ENCODE measurements around the gene HARBI1. TPM values are rescaled to one million over a fixed set of nuclear protein-coding genes. Genes with fewer than 3 reads are reported as not detected.

The HARBI1 gene
- total and polyA plus RNA-seq, 2 donors (not counting 1 experiment from before 2014, with no cell fraction given): 4.9 to 7.6 TPM

GRCh38 chr11:46570790-46571398, 46.1 kb downstream of the HARBI1 start:
- H3K4me3 ChIP-seq (replicated peaks in 1 of 4; ENCODE audit: control extremely low read depth in 1 of 4, insufficient read depth in 1 of 4, low read depth in 3 of 4, low read length in 4 of 4): no peak overlapping the region
- peaks cover 19% of the 10 kb centered on the region for H3K79me2 ChIP-seq (ENCODE audit: control insufficient read depth, insufficient read depth, low read length)
- DNase-seq (ENCODE audit: low read depth in 2 of 2): no peak
- no peak overlapping the region for H2AFZ ChIP-seq (ENCODE audit: low read length)
- H3K27ac ChIP-seq (ENCODE audit: insufficient read depth, low read length): no peak overlapping the region
- no peaks in the 10 kb centered on the region for H3K9me3 ChIP-seq (ENCODE audit: control insufficient read depth, insufficient read depth, low read depth, low read length)
- no peak overlapping the region for H3K9ac ChIP-seq (ENCODE audit: insufficient read depth, low read length)
- H4K20me1 ChIP-seq (ENCODE audit: control insufficient read depth, extremely low read depth, insufficient read depth, low read length): peaks cover under 1% of the 10 kb centered on the region
- no peak overlapping the region for H3K4me2 ChIP-seq (ENCODE audit: extremely low read depth, insufficient read depth, low read length)
- no peaks in the 10 kb centered on the region for H3K27me3 ChIP-seq (ENCODE audit: control insufficient read depth, insufficient read depth, low read length)
- no peaks in the 10 kb centered on the region for H3K36me3 ChIP-seq (ENCODE audit: control insufficient read depth, insufficient read depth, low read length)
- TF ChIP-seq EZH2 (IDR thresholded peaks at IDR 0.05; ENCODE audit: low read length, missing control alignments) (no peak), CTCF (conservative IDR thresholded peaks at IDR 0.05 in 1 of 2, IDR thresholded peaks at IDR 0.05 in 1 of 2; ENCODE audit: low read depth in 1 of 2, low read length in 2 of 2) (no peak)
- no peaks in the 10 kb centered on the region for H3K4me1 ChIP-seq (ENCODE audit: control insufficient read depth, extremely low read depth, insufficient read depth, low read length)

- TF ChIP-seq CTCF (conservative IDR thresholded peaks at IDR 0.05 in 1 of 2, IDR thresholded peaks at IDR 0.05 in 1 of 2; ENCODE audit: low read depth in 1 of 2, low read length in 2 of 2): no peak
- no peak for TF ChIP-seq EZH2 (IDR thresholded peaks at IDR 0.05; ENCODE audit: low read length, missing control alignments)
- Histone ChIP-seq H3K4me1 (ENCODE audit: control insufficient read depth, extremely low read depth, insufficient read depth, low read length) (no peaks in the 10 kb centered on the region), H3K27ac (ENCODE audit: insufficient read depth, low read length) (no peak overlapping the region), H3K4me2 (ENCODE audit: extremely low read depth, insufficient read depth, low read length) (no peak overlapping the region), H3K27me3 (ENCODE audit: control insufficient read depth, insufficient read depth, low read length) (no peaks in the 10 kb centered on the region), H3K9me3 (ENCODE audit: control insufficient read depth, insufficient read depth, low read depth, low read length) (no peaks in the 10 kb centered on the region), H3K9ac (ENCODE audit: insufficient read depth, low read length) (no peak overlapping the region), H3K4me3 (replicated peaks in 1 of 4; ENCODE audit: control extremely low read depth in 1 of 4, insufficient read depth in 1 of 4, low read depth in 3 of 4, low read length in 4 of 4) (no peak overlapping the region), H3K79me2 (ENCODE audit: control insufficient read depth, insufficient read depth, low read length) (peaks cover 19% of the 10 kb centered on the region), H4K20me1 (ENCODE audit: control insufficient read depth, extremely low read depth, insufficient read depth, low read length) (no peaks in the 10 kb centered on the region), H2AFZ (ENCODE audit: low read length) (no peak overlapping the region), H3K36me3 (ENCODE audit: control insufficient read depth, insufficient read depth, low read length) (no peaks in the 10 kb centered on the region)
- DNase-seq (ENCODE audit: low read depth in 2 of 2): peak in 1 of 2 donors; percentile 42
Measured at GRCh38 chr11:46565232-46565840, 51.7 kb downstream of the HARBI1 start.

- Histone ChIP-seq H3K4me2 (ENCODE audit: extremely low read depth, insufficient read depth, low read length) (no peak overlapping the region), H3K36me3 (ENCODE audit: control insufficient read depth, insufficient read depth, low read length) (no peaks in the 10 kb centered on the region), H3K9me3 (ENCODE audit: control insufficient read depth, insufficient read depth, low read depth, low read length) (no peaks in the 10 kb centered on the region), H3K9ac (ENCODE audit: insufficient read depth, low read length) (no peak overlapping the region), H3K27me3 (ENCODE audit: control insufficient read depth, insufficient read depth, low read length) (no peaks in the 10 kb centered on the region), H2AFZ (ENCODE audit: low read length) (no peak overlapping the region), H3K4me3 (replicated peaks in 1 of 4; ENCODE audit: control extremely low read depth in 1 of 4, insufficient read depth in 1 of 4, low read depth in 3 of 4, low read length in 4 of 4) (no peak overlapping the region), H3K79me2 (ENCODE audit: control insufficient read depth, insufficient read depth, low read length) (peaks cover 17% of the 10 kb centered on the region), H3K4me1 (ENCODE audit: control insufficient read depth, extremely low read depth, insufficient read depth, low read length) (no peaks in the 10 kb centered on the region), H4K20me1 (ENCODE audit: control insufficient read depth, extremely low read depth, insufficient read depth, low read length) (no peaks in the 10 kb centered on the region), H3K27ac (ENCODE audit: insufficient read depth, low read length) (no peak overlapping the region)
- no peak for TF ChIP-seq EZH2 (IDR thresholded peaks at IDR 0.05; ENCODE audit: low read length, missing control alignments)
- TF ChIP-seq CTCF (conservative IDR thresholded peaks at IDR 0.05 in 1 of 2, IDR thresholded peaks at IDR 0.05 in 1 of 2; ENCODE audit: low read depth in 1 of 2, low read length in 2 of 2): no peak
- DNase-seq (ENCODE audit: low read depth in 2 of 2): peak; percentile 52 to 72
Measured at GRCh38 chr11:46564459-46564858, 52.6 kb downstream of the HARBI1 start.
